T-helper 2 cell treated with Interferon-gamma antibody and Interleukin-4, amounts not matched to agents 5 μg/mL and 100 μg/mL, for 36 hours (primary cell): ENCODE results near the gene NPPC.
"Not testable (repeated sequence)": the region's sequence is repeated elsewhere in the genome, so short reads cannot be mapped to it uniquely, and the experiment has no call there.

Source experiments
- DNase-seq: peaks from one replicate; pipeline ENCODE4 v3.0.0; 2021; ENCODE audit warnings: low spot score
- H3K27ac Mint-ChIP-seq: one replicate; pipeline ENCODE4 v1.8.0; 2021; ENCODE audit warnings: mild to moderate bottlenecking, mixed read lengths
- H3K27me3 Mint-ChIP-seq: one replicate; pipeline ENCODE4 v1.8.0; 2021; ENCODE audit warnings: low read depth, mixed read lengths
- H3K36me3 Mint-ChIP-seq: one replicate; pipeline ENCODE4 v1.8.0; 2021; ENCODE audit warnings: low read depth, mixed read lengths
- H3K4me1 Mint-ChIP-seq: one replicate; pipeline ENCODE4 v1.8.0; 2021; ENCODE audit warnings: low read depth, mixed read lengths
- H3K4me3 Mint-ChIP-seq: one replicate; pipeline ENCODE4 v1.8.0; 2022; ENCODE audit warnings: mild to moderate bottlenecking, moderate library complexity, mixed read lengths
- H3K9me3 Mint-ChIP-seq: one replicate; pipeline ENCODE4 v1.8.0; 2021; ENCODE audit warnings: mixed read lengths

The NPPC gene

GRCh38 chr2:231920366-231920765 is 5.8 kb downstream of the NPPC start:
- H3K36me3 Mint-ChIP-seq: no peaks in the 10 kb centered on the region
- DNase-seq: no peak
- H3K27ac Mint-ChIP-seq: no peak overlapping the region
- no peak overlapping the region for H3K4me3 Mint-ChIP-seq
- H3K27me3 Mint-ChIP-seq: peaks cover 20% of the 10 kb centered on the region
- H3K4me1 Mint-ChIP-seq: no peaks in the 10 kb centered on the region
- H3K9me3 Mint-ChIP-seq: no peaks in the 10 kb centered on the region

GRCh38 chr2:231919341-231920035 is 6.7 kb downstream of the NPPC start:
- Mint-ChIP-seq H3K27ac (no peak overlapping the region), H3K4me1 (no peaks in the 10 kb centered on the region)

GRCh38 chr2:231918501-231919330 is 7.5 kb downstream of the NPPC start:
- Mint-ChIP-seq H3K27ac (no peak overlapping the region), H3K4me1 (no peaks in the 10 kb centered on the region), H3K27me3 (peaks cover 7% of the 10 kb centered on the region), H3K4me3 (no peak overlapping the region), H3K9me3 (no peaks in the 10 kb centered on the region), H3K36me3 (no peaks in the 10 kb centered on the region)
- no peak for DNase-seq

More at GRCh38 chr2:231919341-231920035, 6.7 kb downstream of the NPPC start:
- Mint-ChIP-seq H3K9me3 (no peaks in the 10 kb centered on the region), H3K4me3 (no peak overlapping the region), H3K36me3 (no peaks in the 10 kb centered on the region), H3K27me3 (peaks cover 15% of the 10 kb centered on the region)
- DNase-seq: no peak

DNA sequence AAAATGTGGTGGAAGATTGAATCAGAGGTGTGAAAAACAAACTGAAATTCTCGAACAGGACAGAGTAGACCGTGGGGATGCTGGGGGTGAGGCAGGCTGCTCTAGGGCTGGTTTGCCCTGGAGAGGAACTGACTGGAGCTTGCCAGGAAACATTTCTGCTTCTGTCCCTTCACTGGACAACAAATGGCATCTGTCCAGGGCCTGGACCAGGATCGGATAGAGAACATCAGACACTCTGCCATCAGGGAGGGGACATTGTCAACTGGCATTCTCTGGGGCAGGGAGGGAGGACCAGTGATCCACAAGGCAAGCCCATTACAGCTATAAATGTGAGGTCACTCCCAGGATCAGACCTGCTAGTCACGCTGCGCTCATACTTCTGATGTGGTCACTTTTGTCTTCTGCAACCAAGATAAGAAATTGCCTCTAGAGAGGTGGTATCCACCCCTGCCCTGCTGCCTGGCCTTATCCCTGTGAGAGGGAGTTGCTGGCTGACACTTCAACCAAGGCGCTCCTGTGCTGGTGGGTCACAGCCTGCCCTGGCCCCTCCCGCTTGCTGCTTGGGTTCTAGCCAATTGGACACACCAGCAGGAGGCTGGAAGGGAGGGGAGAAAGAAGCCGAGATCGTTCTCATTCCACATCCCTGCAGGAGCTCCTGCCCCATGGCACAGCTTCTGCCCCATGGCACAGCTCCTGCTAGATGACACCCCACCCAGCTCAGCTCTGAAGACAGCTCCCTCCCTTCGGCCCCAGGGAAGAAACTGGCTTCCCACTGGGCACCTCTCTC is 8.7 kb downstream of the NPPC start:
- Mint-ChIP-seq H3K4me3 (no peak overlapping the region), H3K27ac (no peak overlapping the region), H3K36me3 (no peaks in the 10 kb centered on the region), H3K27me3 (peaks cover 3% of the 10 kb centered on the region), H3K9me3 (no peaks in the 10 kb centered on the region), H3K4me1 (no peaks in the 10 kb centered on the region)
- DNase-seq: no peak

- H3K4me1 Mint-ChIP-seq: peaks cover 5% of the 10 kb centered on the region
- no peak overlapping the region for H3K27ac Mint-ChIP-seq
- no peaks in the 10 kb centered on the region for H3K9me3 Mint-ChIP-seq
- no peaks in the 10 kb centered on the region for H3K36me3 Mint-ChIP-seq
- peaks cover 2% of the 10 kb centered on the region for H3K27me3 Mint-ChIP-seq
- DNase-seq: no peak
- H3K4me3 Mint-ChIP-seq: no peak overlapping the region
Observed at GRCh38 chr2:231914077-231914690, 12.0 kb downstream of the NPPC start.

- Mint-ChIP-seq H3K4me1 (peaks cover 5% of the 10 kb centered on the region), H3K36me3 (no peaks in the 10 kb centered on the region), H3K27ac (no peak overlapping the region), H3K4me3 (no peak overlapping the region), H3K27me3 (peaks cover 2% of the 10 kb centered on the region), H3K9me3 (no peaks in the 10 kb centered on the region)
- DNase-seq: no peak
Observed at GRCh38 chr2:231911381-231911780, 14.8 kb downstream of the NPPC start.

DNA sequence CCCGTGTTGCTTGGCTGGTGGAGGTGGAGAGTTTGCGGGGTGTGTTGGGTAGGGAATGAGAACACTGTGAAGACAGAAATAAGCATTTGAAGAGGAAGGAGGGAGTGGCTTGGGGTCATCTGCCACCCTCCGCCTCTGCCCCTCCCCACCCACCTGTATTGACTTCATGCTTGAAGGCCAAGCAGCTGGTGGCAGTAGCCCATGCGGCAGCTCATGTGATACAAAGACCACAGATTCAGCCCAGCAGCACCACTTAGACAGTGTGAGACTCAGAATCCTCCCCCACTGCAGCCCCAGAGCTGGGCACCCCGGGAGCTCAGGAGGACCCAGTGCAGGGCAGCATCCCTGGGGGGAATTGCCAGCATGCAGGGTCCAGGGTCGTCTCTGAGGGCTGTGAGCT is 15.4 kb downstream of the NPPC start:
- Mint-ChIP-seq H3K27ac (no peak overlapping the region), H3K27me3 (peaks cover 6% of the 10 kb centered on the region), H3K36me3 (no peaks in the 10 kb centered on the region), H3K4me1 (peaks cover 5% of the 10 kb centered on the region), H3K4me3 (no peak overlapping the region), H3K9me3 (no peaks in the 10 kb centered on the region)
- DNase-seq: no peak

- H3K9me3 Mint-ChIP-seq, H3K4me1 Mint-ChIP-seq, DNase-seq, H3K36me3 Mint-ChIP-seq, H3K4me3 Mint-ChIP-seq, H3K27me3 Mint-ChIP-seq, H3K27ac Mint-ChIP-seq: not testable (repeated sequence)
Observed at GRCh38 chr2:231910161-231910560, 16.0 kb downstream of the NPPC start.

DNA sequence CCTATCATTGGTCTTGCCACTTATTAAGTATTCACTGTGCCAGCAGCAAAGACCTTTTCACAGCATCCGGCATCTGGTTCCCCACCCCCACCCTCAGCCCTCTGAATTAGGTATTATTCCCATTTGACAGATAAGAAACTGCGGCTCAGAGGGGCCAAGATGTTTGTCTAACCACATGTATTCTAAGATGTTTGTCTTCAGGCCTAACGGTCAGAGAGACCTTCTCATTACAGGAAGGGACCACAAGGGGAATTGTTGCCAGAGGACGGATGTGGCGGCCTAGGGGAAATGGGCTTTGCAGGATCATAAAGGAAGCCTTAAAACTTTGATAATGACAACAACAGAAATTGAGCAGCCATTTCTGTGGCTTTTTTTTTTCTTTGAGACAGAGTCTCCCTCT is 16.6 kb downstream of the NPPC start:
- H3K36me3 Mint-ChIP-seq: no peaks in the 10 kb centered on the region
- no peaks in the 10 kb centered on the region for H3K9me3 Mint-ChIP-seq
- no peak for DNase-seq
- H3K27ac Mint-ChIP-seq: peak overlapping the region; percentile 10
- no peak overlapping the region for H3K4me3 Mint-ChIP-seq
- H3K4me1 Mint-ChIP-seq: peaks cover 5% of the 10 kb centered on the region
- H3K27me3 Mint-ChIP-seq: peaks cover 6% of the 10 kb centered on the region

GRCh38 chr2:231908584-231908983 is 17.6 kb downstream of the NPPC start:
- Mint-ChIP-seq H3K27ac (no peak overlapping the region), H3K9me3 (no peaks in the 10 kb centered on the region), H3K4me1 (peaks cover 5% of the 10 kb centered on the region), H3K27me3 (peaks cover 6% of the 10 kb centered on the region), H3K4me3 (no peak overlapping the region), H3K36me3 (no peaks in the 10 kb centered on the region)
- DNase-seq: no peak

DNA sequence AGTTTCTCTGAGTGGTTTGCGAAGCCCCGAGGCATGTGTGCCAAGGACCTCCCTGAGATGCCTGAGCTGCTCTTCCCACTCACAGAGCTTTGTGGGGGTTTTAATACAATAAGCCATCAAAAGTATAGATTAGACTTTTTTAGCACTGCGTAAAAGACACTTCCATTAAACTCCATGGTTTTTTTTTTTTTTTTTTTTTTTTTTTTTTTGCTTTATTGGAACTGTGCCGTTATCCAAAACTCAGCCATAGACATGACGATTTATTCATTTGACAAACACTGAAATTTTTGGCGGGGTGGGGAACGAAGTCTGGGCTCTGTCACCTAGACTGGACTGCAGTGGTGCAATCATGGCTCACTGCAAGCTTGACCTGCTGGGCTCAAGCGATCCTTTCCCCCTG is 18.4 kb downstream of the NPPC start:
- no peak overlapping the region for H3K27ac Mint-ChIP-seq
- no peak overlapping the region for H3K4me3 Mint-ChIP-seq
- H3K36me3 Mint-ChIP-seq: no peaks in the 10 kb centered on the region
- peaks cover 5% of the 10 kb centered on the region for H3K4me1 Mint-ChIP-seq
- H3K9me3 Mint-ChIP-seq: no peaks in the 10 kb centered on the region
- H3K27me3 Mint-ChIP-seq: peaks cover 6% of the 10 kb centered on the region
- no peak for DNase-seq

DNA sequence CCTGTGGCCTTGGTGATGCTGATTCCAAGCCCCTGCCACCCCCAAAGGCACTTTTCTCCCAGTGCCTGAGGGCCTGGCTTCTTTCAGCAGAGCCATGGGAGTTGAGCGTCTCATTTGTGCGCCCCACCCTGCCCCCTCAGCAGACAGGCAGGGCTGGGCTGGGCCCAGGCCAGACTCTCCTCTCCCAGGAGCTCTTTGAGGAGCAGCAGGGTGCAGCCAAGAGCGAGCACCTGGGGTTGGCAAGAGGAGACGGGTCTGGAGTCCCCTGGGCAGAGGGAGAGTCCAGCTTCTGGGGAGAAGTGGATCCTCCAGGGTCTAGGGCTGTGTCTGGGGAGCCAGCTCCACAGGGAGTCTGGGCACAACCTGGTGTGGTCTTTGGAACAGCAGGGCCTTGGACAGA is 21.2 kb downstream of the NPPC start:
- Mint-ChIP-seq H3K4me3 (no peak overlapping the region), H3K4me1 (peaks cover 4% of the 10 kb centered on the region), H3K27me3 (peaks cover 10% of the 10 kb centered on the region), H3K36me3 (no peaks in the 10 kb centered on the region), H3K27ac (no peak overlapping the region), H3K9me3 (no peaks in the 10 kb centered on the region)
- no peak for DNase-seq

GRCh38 chr2:231904161-231904611 is 22.0 kb downstream of the NPPC start:
- DNase-seq: no peak
- H3K36me3 Mint-ChIP-seq: no peaks in the 10 kb centered on the region
- no peaks in the 10 kb centered on the region for H3K9me3 Mint-ChIP-seq
- H3K4me1 Mint-ChIP-seq: no peaks in the 10 kb centered on the region
- H3K27ac Mint-ChIP-seq: no peak overlapping the region
- H3K4me3 Mint-ChIP-seq: no peak overlapping the region
- peaks cover 9% of the 10 kb centered on the region for H3K27me3 Mint-ChIP-seq
